AG10803 (cell line): ENCODE data around the gene CPSF3.
A peak's percentile ranks its signal among the peaks of the same experiment; 100 is the strongest.

Experiments used
- DNase-seq: peaks from one replicate; pipeline ENCODE4 v3.0.0; 2010; ENCODE audit warnings: low read depth
- H3K4me3 ChIP-seq: 2 replicates; pipeline ENCODE4 v1.5.1; 2011; ENCODE audit warnings: mild to moderate bottlenecking, low read length, control low read depth
- TF ChIP-seq, protein P1 (sequence below): conservative IDR thresholded peaks from 2 replicates; pipeline ENCODE4 v1.5.1; 2011; ENCODE audit warnings: mild to moderate bottlenecking, low read length, control low read depth, inconsistent platforms

CPSF3 gene

DNA sequence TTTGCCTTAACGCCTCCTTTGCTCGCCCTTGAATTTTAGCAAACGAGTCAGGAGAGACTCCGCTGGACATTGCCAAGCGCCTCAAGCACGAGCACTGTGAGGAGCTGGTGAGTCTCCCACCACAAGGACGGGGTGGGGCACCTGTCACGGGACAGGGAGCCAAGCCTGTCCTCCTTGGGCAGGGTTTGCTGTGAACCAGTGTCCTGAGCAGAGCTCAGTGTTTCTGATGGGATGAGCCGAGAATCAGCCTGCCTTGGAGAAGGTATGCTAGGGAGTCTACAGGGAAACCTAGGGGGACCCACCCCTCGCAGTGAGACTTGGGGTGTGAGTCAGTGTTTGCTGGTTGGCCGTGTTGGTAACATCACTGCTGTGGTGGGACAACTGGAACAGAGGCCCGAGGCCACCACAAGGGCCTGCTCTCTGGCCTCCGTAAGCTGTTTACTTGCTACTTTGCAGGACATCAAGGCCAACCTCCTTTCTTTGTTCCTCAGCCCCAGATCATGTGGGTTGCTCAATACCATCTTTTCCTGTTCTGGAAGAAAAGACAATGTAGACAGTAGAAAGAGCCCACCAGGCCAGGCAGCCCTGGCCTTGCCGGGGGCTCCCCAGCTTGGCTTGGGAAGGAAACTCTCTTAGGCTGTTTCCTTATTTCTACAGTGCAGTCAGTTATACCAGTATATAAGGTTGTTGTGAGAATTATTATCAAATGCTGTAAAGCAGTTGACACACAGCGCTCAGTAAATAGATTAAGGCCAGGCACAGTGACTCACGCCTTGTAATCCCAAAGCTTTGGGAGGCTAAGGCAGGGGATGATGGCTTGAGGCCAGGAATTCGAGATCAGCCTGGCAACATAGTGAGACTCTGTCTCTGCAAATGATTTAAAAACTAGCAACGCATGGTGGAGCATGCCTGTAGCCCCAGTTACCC, 42.5 kb upstream of the CPSF3 start:
- TF ChIP-seq, protein P1, sequence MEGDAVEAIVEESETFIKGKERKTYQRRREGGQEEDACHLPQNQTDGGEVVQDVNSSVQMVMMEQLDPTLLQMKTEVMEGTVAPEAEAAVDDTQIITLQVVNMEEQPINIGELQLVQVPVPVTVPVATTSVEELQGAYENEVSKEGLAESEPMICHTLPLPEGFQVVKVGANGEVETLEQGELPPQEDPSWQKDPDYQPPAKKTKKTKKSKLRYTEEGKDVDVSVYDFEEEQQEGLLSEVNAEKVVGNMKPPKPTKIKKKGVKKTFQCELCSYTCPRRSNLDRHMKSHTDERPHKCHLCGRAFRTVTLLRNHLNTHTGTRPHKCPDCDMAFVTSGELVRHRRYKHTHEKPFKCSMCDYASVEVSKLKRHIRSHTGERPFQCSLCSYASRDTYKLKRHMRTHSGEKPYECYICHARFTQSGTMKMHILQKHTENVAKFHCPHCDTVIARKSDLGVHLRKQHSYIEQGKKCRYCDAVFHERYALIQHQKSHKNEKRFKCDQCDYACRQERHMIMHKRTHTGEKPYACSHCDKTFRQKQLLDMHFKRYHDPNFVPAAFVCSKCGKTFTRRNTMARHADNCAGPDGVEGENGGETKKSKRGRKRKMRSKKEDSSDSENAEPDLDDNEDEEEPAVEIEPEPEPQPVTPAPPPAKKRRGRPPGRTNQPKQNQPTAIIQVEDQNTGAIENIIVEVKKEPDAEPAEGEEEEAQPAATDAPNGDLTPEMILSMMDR, result peak; percentile 18
- H3K4me3 ChIP-seq, result no peak overlapping the region
- peak; percentile 93 for DNase-seq

DNA sequence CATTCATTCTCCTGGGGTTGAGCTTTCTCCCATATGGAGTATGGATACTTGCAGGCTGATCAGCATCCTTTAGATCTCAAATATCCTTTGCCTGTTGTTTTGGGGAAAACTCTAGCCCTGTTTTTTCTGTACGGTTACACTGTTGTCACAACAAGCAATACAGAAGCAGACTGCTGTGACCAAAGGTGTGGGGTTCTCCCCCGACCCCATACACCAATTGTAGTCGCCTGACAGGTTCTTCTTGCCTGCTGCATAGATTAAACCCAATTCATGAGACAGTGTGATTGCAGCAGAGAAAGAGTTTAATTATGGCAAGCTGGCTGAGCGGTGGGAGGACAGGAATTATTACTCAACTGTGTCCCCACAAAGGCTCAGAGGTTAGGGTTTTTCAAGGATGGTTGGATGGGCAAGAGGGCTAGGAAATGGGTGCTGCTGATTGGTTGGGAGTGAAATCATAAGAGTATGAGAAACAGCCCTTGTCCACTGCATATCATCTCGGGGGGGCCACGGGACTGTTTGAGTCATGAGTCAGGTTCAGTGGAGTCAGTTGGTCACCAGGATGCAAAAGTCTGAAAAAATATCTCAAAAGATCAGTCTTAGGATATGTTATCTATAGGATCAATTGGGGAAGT, 40.7 kb upstream of the CPSF3 start:
- DNase-seq, result no peak
- H3K4me3 ChIP-seq, result no peak overlapping the region
- TF ChIP-seq, protein P1, result no peak

DNA sequence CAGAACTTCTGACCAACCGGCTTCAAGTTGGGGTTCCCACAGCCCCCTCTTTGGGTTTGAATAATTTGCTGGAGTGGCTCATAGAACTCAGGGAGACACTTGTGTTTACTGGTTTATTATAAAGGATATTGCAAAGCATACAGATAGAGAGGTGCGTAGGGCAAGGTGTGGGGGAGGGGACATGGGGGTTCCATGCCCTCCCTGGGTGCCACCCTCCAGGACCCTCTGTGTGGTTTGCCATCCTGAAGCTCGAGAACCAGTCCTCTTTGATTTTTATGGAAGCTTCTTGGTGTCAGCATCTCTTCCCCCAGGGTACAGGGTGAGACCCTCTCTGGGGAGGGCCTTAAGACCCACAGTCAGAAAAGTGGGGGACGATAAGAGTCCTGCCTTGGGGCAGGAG, 38.9 kb upstream of the CPSF3 start:
- DNase-seq, result no peak
- H3K4me3 ChIP-seq, result no peak overlapping the region
- TF ChIP-seq, protein P1, result no peak

DNA sequence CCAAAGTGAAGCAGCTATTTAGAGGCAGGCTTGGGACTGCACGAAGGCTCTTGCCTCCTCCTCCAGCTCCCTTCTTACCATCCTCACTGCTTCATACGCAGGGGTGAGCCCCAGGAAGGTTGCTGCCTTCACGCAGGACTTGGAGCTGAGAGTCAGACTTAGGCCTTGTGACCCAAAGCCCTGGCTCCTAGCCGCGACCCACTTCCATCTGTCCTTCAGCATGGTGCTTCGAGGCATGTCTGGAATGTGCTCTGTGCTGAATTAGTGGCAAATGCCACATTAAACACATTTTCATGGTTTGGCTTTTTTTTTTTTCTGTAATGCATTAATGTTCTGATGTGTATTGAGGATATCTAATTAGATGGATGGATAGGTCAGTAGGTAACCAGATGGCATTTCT, 37.6 kb upstream of the CPSF3 start:
- H3K4me3 ChIP-seq, result no peak overlapping the region
- TF ChIP-seq, protein P1, result no peak
- peak; percentile 73 for DNase-seq

DNA sequence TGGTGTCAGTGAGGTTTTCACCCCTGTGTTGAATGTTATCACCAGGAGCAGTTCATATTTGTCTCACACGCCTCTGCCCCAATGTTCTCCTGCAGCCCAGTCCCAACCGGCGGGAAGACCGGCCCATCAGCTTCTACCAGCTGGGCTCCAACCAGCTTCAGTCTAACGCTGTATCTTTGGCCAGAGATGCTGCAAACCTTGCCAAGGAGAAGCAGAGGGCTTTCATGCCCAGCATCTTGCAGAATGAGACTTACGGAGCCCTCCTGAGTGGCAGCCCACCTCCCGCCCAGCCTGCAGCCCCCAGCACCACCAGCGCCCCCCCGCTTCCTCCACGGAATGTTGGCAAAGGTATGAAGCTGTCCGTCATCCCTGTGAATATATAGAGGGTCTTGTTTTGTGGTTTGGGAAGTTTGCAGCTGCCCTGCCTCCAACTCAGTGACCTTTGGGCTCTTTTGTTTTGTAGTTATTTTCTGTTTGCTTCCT, 35.2 kb upstream of the CPSF3 start:
- DNase-seq, result no peak
- TF ChIP-seq, protein P1, result no peak
- no peak overlapping the region for H3K4me3 ChIP-seq

- TF ChIP-seq, protein P1, result no peak
- no peak overlapping the region for H3K4me3 ChIP-seq
- DNase-seq, result no peak
Measured at GRCh38 chr2:9388950-9389911, 34.2 kb upstream of the CPSF3 start.
